Activated CD4-positive, alpha-beta memory T cell treated with anti-CD3 and anti-CD28 coated beads, Interleukin-2, amount 10 ng/mL, durations not matched to agents 7 days and 5 days (primary cell): ENCODE results near the gene ARL8B. TPM values are rescaled to one million over a fixed set of nuclear protein-coding genes. Genes with fewer than 3 reads are reported as not detected.

Experiments used
- CTCF ChIA-PET: fragments of 350-600 bp; sonication (Branson Sonifier 250); formaldehyde crosslinking; loops from one replicate; lab custom pipeline; 2021; ENCODE audit warnings: antibody characterized with exemption, inconsistent platforms; lab: Charles Lee
- POLR2A ChIA-PET: fragments of 350-600 bp; sonication (Branson Sonifier 250); formaldehyde crosslinking; loops from one replicate; lab custom pipeline; 2021; ENCODE audit warnings: antibody characterized with exemption; lab: Charles Lee
- DNase-seq: peaks from one replicate; pipeline ENCODE4 v3.0.0-alpha.2; 2020
- H3K27ac Mint-ChIP-seq: one replicate; pipeline ENCODE4 v1.8.0; 2021; ENCODE audit warnings: mild to moderate bottlenecking, mixed read lengths
- H3K27me3 Mint-ChIP-seq: one replicate; pipeline ENCODE4 v1.8.0; 2021; ENCODE audit warnings: mixed read lengths
- H3K36me3 Mint-ChIP-seq: one replicate; pipeline ENCODE4 v1.8.0; 2021; ENCODE audit warnings: low read depth, mixed read lengths
- H3K4me1 Mint-ChIP-seq: one replicate; pipeline ENCODE4 v1.8.0; 2021; ENCODE audit warnings: mixed read lengths
- H3K4me3 Mint-ChIP-seq: one replicate; pipeline ENCODE4 v1.8.0; 2021; ENCODE audit warnings: mild to moderate bottlenecking, mixed read lengths
- H3K9me3 Mint-ChIP-seq: one replicate; pipeline ENCODE4 v1.8.0; 2021; ENCODE audit warnings: mixed read lengths
- total RNA-seq, 2 experiments: library from RNA; stranded (reverse); gene quantifications; one replicate each; pipeline ENCODE4 v1.2.3, GENCODE V29; 2021

The ARL8B gene
- total RNA-seq, 2 experiments from 2014 or later = 38.2 to 45.7 TPM

DNA sequence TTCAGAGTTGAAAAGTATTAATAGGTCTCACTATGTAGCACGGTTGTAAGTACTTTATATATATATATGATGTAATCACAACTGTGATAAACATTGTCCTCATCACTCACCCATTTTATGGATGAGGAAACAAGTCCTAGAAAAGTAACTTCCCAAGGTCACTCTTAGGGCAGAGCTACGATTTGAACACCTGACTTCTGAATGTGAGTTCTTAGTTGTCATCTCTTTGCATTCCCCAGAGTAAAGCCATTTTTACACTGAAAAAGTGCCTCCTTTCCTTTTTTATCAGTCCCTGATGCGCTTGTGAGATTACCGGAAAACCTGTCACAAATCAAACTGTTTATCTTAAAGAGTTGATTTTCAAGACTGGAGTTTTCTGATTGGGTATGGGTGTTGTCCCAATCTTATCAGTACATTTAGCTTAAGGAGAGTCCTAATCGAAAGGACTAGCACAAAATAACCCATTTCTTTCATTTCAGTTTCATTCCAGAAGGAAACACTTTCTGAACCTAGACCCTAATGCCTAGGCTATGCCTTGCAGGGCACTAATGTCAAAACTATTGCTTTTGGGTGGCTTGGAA, 63.1 kb downstream of the ARL8B start:
- ChIA-PET POLR2A (interaction anchor here (1.8 to 5.6 kb wide), 4 partner anchors 12 to 205 kb away, joined by 4 to 195 read pairs (median 52); partner anchors contain the start of genes ARL8B and BHLHE40), CTCF (interaction anchor here (1.4 to 5.2 kb wide), 2 partner anchors 11 to 63 kb away, joined by 4 to 33 read pairs; partner anchors contain the start of gene ARL8B)
- H3K27ac Mint-ChIP-seq = no peak overlapping the region
- no peaks in the 10 kb centered on the region for H3K27me3 Mint-ChIP-seq
- H3K4me1 Mint-ChIP-seq = peaks cover 21% of the 10 kb centered on the region
- DNase-seq = no peak
- no peaks in the 10 kb centered on the region for H3K9me3 Mint-ChIP-seq
- no peak overlapping the region for H3K4me3 Mint-ChIP-seq
- peaks cover 25% of the 10 kb centered on the region for H3K36me3 Mint-ChIP-seq

- no peaks in the 10 kb centered on the region for H3K27me3 Mint-ChIP-seq
- H3K27ac Mint-ChIP-seq = no peak overlapping the region
- peaks cover 24% of the 10 kb centered on the region for H3K36me3 Mint-ChIP-seq
- peak overlapping the region; percentile 46 for H3K4me3 Mint-ChIP-seq
- POLR2A ChIA-PET = interaction anchor here (0.7 to 5.6 kb wide), 8 partner anchors 11 to 206 kb away, joined by 3 to 195 read pairs (median 5); partner anchors contain the start of genes ARL8B and BHLHE40
- H3K4me1 Mint-ChIP-seq = peaks cover 25% of the 10 kb centered on the region
- no peaks in the 10 kb centered on the region for H3K9me3 Mint-ChIP-seq
- no peak for DNase-seq
- CTCF ChIA-PET = interaction anchor here (1.0 to 5.2 kb wide), 4 partner anchors 10 to 475 kb away, joined by 3 to 33 read pairs (median 4); partner anchors contain the start of gene ARL8B
These were observed 64.2 kb downstream of the ARL8B start for GRCh38 chr3:5186089-5186857.

DNA sequence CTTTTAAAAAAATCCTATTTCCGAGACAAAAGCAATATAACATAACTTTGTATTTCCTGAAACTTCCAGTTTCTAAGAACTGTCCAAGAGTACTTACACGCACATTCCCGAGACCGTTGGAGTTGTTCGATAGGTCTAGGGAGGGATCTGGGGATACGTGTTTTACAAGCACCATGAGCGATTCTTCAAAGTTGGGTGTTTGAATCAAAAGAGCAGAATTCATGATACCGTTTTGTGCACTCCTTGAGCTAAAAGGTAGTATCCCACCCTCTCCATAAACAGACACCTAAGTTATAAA, 64.7 kb downstream of the ARL8B start:
- POLR2A ChIA-PET = interaction anchor here (0.7 to 5.6 kb wide), 9 partner anchors 10 to 207 kb away, joined by 3 to 195 read pairs (median 6); partner anchors contain the start of genes ARL8B and BHLHE40

DNA sequence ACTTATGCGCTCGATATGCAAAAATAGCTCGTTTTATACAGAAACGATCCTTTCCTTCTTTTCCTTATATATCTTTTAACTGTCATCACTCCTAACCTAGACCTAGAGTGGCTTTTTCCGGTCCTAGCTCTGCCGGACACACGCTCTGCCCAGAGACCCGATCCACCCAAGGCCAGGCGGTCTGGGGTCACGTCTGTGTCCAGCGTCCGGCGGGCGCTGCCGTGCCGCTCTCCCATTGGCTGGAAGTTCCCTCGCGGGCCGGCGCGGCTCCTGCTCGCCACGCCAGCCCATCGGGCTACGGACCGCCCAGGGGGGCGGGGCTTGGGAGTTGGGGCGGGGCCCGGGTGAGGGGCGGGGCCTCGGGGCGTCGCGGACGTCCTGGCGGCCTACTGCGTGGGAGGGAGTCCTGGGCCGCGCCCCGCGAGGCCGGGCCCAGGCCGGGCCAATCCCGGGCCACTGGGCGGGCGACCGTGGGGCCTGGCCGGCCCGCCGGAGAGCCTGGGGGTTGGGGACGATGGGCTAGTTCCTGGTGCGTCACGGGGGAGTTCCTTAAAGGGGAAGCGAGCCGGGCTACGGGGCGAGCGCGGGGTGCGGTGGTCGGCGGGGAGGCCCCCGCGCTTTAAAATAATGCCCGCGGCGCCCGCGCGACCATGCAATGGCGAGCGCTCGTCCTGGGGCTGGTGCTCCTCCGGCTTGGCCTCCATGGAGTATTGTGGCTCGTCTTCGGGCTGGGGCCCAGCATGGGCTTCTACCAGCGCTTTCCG, 65.2 kb downstream of the ARL8B start, which contains the start of gene EDEM1:
Gene EDEM1, plus strand, starts transcription at position 552 of the 764 bp plus-strand sequence. Its CDS starts 99 bp downstream, at position 651.
- Mint-ChIP-seq H3K9me3 (no peaks in the 10 kb centered on the region), H3K27me3 (no peaks in the 10 kb centered on the region), H3K36me3 (peaks cover 33% of the 10 kb centered on the region), H3K4me3 (peak within 1 kb of the TSS; percentile 98), H3K4me1 (peaks cover 32% of the 10 kb centered on the region), H3K27ac (peak within 1 kb of the TSS; percentile 96)
- POLR2A ChIA-PET = interaction anchor here (0.7 to 5.6 kb wide), 15 partner anchors 10 to 693 kb away, joined by 3 to 195 read pairs (median 4); partner anchors contain the start of genes ARL8B and BHLHE40
- peak; percentile 97 for DNase-seq
- CTCF ChIA-PET = interaction anchor here (0.7 to 5.2 kb wide), 5 partner anchors 9 to 476 kb away, joined by 3 to 33 read pairs (median 5); partner anchors contain the start of gene ARL8B

More for the DNA sequence above, 64.7 kb downstream of the ARL8B start:
- H3K36me3 Mint-ChIP-seq = peaks cover 28% of the 10 kb centered on the region
- peaks cover 27% of the 10 kb centered on the region for H3K4me1 Mint-ChIP-seq
- no peaks in the 10 kb centered on the region for H3K27me3 Mint-ChIP-seq
- no peak for DNase-seq
- H3K9me3 Mint-ChIP-seq = no peaks in the 10 kb centered on the region
- peak overlapping the region; percentile 93 for H3K27ac Mint-ChIP-seq
- peak overlapping the region; percentile 97 for H3K4me3 Mint-ChIP-seq
- CTCF ChIA-PET = interaction anchor here (1.0 to 5.2 kb wide), 3 partner anchors 47 to 475 kb away, joined by 3 to 33 read pairs (median 5); partner anchors contain the start of gene ARL8B

- H3K4me3 Mint-ChIP-seq = peak overlapping the region; percentile 98
- POLR2A ChIA-PET = interaction anchor here (0.8 to 5.6 kb wide), 16 partner anchors 9 to 693 kb away, joined by 3 to 195 read pairs (median 4); partner anchors contain the start of genes ARL8B and BHLHE40
- no peaks in the 10 kb centered on the region for H3K9me3 Mint-ChIP-seq
- H3K4me1 Mint-ChIP-seq = peaks cover 39% of the 10 kb centered on the region
- peaks cover 40% of the 10 kb centered on the region for H3K36me3 Mint-ChIP-seq
- H3K27ac Mint-ChIP-seq = peak overlapping the region; percentile 96
- CTCF ChIA-PET = interaction anchor here (0.7 to 5.2 kb wide), 3 partner anchors 8 to 65 kb away, joined by 3 to 33 read pairs (median 15); partner anchors contain the start of gene ARL8B
- no peaks in the 10 kb centered on the region for H3K27me3 Mint-ChIP-seq
- DNase-seq = peak; percentile 61
These were observed 65.9 kb downstream of the ARL8B start for GRCh38 chr3:5187920-5188418.

DNA sequence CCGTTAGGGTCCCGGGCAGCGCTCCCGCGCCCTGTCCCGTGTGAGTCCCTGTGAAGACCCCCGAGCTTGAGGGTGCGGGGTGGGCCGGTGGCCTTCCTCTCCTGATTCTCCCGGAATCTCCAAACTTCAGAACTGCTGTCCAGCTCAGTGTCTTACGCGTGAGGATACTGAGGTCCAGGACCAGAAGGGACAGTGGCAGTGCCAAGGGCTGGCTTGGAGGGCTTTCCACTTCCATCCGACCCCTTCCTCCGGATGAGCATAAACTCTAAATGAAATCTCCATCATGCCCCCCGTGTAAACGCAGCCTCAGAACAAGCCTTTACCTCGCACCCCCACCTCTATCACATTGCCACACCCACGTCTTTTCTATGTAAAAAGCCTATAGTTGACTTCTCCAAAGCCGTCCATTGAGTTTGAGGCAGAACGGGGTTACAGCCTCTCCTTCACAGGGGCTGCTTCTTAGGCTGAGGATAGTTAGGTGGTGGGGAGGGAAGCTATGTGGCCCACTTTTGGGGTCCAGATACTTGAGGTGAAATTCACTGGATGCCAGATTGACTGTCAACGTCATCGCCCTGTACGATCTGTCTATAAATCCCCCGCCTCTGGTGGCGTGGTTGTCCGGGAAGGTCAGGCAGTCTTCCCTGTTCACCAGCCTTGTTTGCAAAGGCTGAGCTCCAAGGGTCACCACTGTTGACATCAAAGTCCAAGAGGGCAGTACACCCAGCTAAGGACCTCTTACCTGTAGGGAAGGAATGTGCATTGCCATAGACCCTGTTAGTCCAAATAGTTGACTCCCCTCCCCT, 66.5 kb downstream of the ARL8B start:
- Mint-ChIP-seq H3K9me3 (no peaks in the 10 kb centered on the region), H3K4me1 (peaks cover 42% of the 10 kb centered on the region), H3K27me3 (no peaks in the 10 kb centered on the region), H3K4me3 (peak overlapping the region; percentile 98), H3K27ac (peak overlapping the region; percentile 96), H3K36me3 (peaks cover 42% of the 10 kb centered on the region)
- DNase-seq = peak; percentile 65
- POLR2A ChIA-PET = interaction anchor here (0.9 to 5.6 kb wide), 18 partner anchors 9 to 695 kb away, joined by 3 to 195 read pairs (median 4); partner anchors contain the start of genes ARL8B, BHLHE40 and ITPR1
- CTCF ChIA-PET = interaction anchor here (0.5 to 5.2 kb wide), 7 partner anchors 7 to 222 kb away, joined by 3 to 33 read pairs (median 4); partner anchors contain the start of gene ARL8B

DNA sequence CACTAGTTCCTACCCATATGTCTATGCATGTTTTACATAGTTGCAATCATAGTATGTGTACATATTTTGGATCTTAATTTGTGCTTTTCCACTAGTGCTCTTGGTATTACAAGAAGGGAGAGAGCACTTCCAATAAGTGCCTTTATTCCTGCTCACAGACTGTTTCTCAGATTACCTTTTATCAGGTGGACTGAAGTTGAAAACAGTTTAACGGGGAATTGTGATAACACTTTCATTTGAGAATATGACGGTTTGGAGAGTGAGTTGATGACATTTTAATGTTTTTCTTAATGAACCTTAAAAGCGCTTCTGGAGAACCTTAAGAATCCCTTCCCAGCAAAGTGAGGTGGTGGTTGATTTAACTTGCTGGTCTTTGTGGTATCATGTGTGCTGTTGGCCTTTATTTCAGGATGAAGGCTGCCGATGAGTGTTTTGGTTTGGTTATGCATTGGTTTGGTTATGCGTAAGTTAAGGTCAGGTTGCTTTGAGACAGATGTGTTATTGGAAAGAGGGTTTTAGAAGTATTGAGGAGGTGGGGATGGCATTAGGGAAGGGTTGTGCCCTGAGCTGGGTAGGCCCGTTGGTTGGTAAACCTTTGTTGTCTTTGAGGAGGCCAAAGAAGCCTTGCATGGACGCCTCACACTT, 68.2 kb downstream of the ARL8B start:
- ChIA-PET POLR2A (interaction anchor here (1.4 to 5.6 kb wide), 4 partner anchors 7 to 355 kb away, joined by 3 to 195 read pairs (median 52); partner anchors contain the start of genes ARL8B and BHLHE40), CTCF (interaction anchor here (1.5 to 5.2 kb wide), 3 partner anchors 12 to 224 kb away, joined by 3 to 33 read pairs (median 4); partner anchors contain the start of gene ARL8B)
- H3K9me3 Mint-ChIP-seq = no peaks in the 10 kb centered on the region
- H3K36me3 Mint-ChIP-seq = peaks cover 53% of the 10 kb centered on the region
- H3K27me3 Mint-ChIP-seq = no peaks in the 10 kb centered on the region
- H3K4me1 Mint-ChIP-seq = peaks cover 56% of the 10 kb centered on the region
- no peak for DNase-seq
- H3K4me3 Mint-ChIP-seq = peak overlapping the region; percentile 98
- H3K27ac Mint-ChIP-seq = peak overlapping the region; percentile 96

GRCh38 chr3:5191555-5192304, 69.6 kb downstream of the ARL8B start:
- Mint-ChIP-seq H3K27ac (peak overlapping the region; percentile 84), H3K27me3 (no peaks in the 10 kb centered on the region), H3K36me3 (peaks cover 63% of the 10 kb centered on the region), H3K4me3 (peak overlapping the region; percentile 57), H3K4me1 (peaks cover 62% of the 10 kb centered on the region), H3K9me3 (no peaks in the 10 kb centered on the region)
- ChIA-PET CTCF (interaction anchor here (1.1 to 1.8 kb wide), 2 partner anchors 67 to 69 kb away, joined by 4 to 7 read pairs; partner anchors contain the start of gene ARL8B), POLR2A (interaction anchor here (1.0 to 1.5 kb wide), 4 partner anchors 65 to 213 kb away, joined by 3 to 4 read pairs (median 4); no protein-coding TSS in a partner anchor)
- DNase-seq = no peak

- no peak for DNase-seq
- H3K4me3 Mint-ChIP-seq = peak overlapping the region; percentile 57
- POLR2A ChIA-PET = interaction anchor here (0.9 to 2.3 kb wide), 7 partner anchors 66 to 214 kb away, joined by 3 to 8 read pairs (median 4); no protein-coding TSS in a partner anchor
These were observed 70.7 kb downstream of the ARL8B start for GRCh38 chr3:5192571-5193365.

More at GRCh38 chr3:5192571-5193365, 70.7 kb downstream of the ARL8B start:
- peaks cover 68% of the 10 kb centered on the region for H3K4me1 Mint-ChIP-seq
- CTCF ChIA-PET = interaction anchor here (1.1 to 1.8 kb wide), 3 partner anchors 68 to 70 kb away, joined by 3 to 7 read pairs (median 4); partner anchors contain the start of gene ARL8B
- no peaks in the 10 kb centered on the region for H3K27me3 Mint-ChIP-seq
- no peaks in the 10 kb centered on the region for H3K9me3 Mint-ChIP-seq
- H3K27ac Mint-ChIP-seq = peak overlapping the region; percentile 84
- peaks cover 73% of the 10 kb centered on the region for H3K36me3 Mint-ChIP-seq
